Measurements from ENCODE around the gene HIGD2A. TPM values are rescaled to one million over a fixed set of nuclear protein-coding genes. Genes with fewer than 3 reads are reported as not detected.

Gene HIGD2A
- total and polyA plus RNA-seq, 9 of the 15 experiments (the other 6 are each of a cell fraction or from before 2014, with no cell fraction given), result 94.7 to 264 (median 163) TPM

DNA sequence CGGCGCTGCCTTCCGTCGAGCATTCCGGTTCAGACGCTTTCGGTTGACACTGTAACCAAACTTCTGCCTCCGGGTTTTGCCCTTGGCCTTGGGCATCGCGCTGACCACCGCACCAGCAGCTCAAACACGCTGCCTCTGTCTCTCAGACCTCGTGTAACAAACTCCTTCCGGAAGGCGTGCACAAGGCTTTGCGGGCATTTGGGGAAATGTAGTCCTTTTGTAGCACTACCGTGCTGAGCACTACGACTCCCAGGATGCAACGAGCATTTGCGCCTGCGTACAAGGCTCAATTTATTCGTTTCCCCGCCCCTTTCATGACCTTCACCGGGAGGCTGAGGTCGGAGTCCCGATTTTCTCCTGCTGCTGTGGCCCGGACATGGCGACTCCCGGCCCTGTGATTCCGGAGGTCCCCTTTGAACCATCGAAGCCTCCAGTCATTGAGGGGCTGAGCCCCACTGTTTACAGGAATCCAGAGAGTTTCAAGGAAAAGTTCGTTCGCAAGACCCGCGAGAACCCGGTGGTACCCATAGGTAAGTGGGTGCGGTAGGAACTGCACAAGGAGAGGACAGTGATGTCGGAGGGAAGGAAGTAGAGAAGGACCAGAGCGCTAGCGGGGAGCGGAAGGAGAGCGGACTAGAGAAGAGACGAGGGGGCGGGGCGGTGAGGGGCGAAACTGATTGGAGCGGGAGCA lies at the start of gene HIGD2A, which contains the start of gene NOP16 (continued):
- TF ChIP-seq TEAD4 (IDR thresholded peaks at IDR 0.05; ENCODE audit: low read length), result peak; percentile 15; the same call in 1 of the 2 replicates
- TF ChIP-seq TEAD4 (CRISPR knock-in tag; IDR thresholded peaks at IDR 0.05; ENCODE audit: borderline replicate concordance), result no peak
- TF ChIP-seq CCNT2 (IDR thresholded peaks at IDR 0.05; ENCODE audit: borderline replicate concordance, extremely low read depth, insufficient read length, low read depth, low read length), result no peak
- no peak; the same call in 1 of the 2 replicates for TF ChIP-seq ZBTB17 (CRISPR knock-in tag; IDR thresholded peaks at IDR 0.05)
- TF ChIP-seq, protein P1, sequence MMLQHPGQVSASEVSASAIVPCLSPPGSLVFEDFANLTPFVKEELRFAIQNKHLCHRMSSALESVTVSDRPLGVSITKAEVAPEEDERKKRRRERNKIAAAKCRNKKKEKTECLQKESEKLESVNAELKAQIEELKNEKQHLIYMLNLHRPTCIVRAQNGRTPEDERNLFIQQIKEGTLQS (IDR thresholded peaks at IDR 0.05), result no peak
- TF ChIP-seq, protein P1 (CRISPR knock-in tag; conservative IDR thresholded peaks at IDR 0.05), result peak; percentile 89
- peak; percentile 97 for TF ChIP-seq NR1H2 (CRISPR knock-in tag; IDR thresholded peaks at IDR 0.05)
- TF ChIP-seq JUN (IDR thresholded peaks at IDR 0.05; ENCODE audit: borderline replicate concordance, low read depth, low read length), result peak; percentile 71
- peak; percentile 12; the same call in 1 of the 2 replicates for TF ChIP-seq JUN (CRISPR knock-in tag; IDR thresholded peaks at IDR 0.05; ENCODE audit: borderline replicate concordance)
- TF ChIP-seq ILK (tag; IDR thresholded peaks at IDR 0.05; ENCODE audit: borderline replicate concordance, low read depth), result no peak
- no peak for TF ChIP-seq ZNF780A (CRISPR knock-in tag; IDR thresholded peaks at IDR 0.05)
- TF ChIP-seq, protein P2, sequence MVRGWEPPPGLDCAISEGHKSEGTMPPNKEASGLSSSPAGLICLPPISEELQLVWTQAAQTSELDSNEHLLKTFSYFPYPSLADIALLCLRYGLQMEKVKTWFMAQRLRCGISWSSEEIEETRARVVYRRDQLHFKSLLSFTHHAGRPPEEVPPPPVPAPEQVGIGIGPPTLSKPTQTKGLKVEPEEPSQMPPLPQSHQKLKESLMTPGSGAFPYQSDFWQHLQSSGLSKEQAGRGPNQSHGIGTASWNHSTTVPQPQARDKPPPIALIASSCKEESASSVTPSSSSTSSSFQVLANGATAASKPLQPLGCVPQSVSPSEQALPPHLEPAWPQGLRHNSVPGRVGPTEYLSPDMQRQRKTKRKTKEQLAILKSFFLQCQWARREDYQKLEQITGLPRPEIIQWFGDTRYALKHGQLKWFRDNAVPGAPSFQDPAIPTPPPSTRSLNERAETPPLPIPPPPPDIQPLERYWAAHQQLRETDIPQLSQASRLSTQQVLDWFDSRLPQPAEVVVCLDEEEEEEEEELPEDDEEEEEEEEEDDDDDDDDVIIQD (CRISPR knock-in tag; IDR thresholded peaks at IDR 0.05), result no peak
- TF ChIP-seq CXXC5 (CRISPR knock-in tag; IDR thresholded peaks at IDR 0.05), result peak; percentile 77
- TF ChIP-seq LEF1 (IDR thresholded peaks at IDR 0.05), result peak; percentile 80
- TF ChIP-seq RBBP5 (IDR thresholded peaks at IDR 0.05; ENCODE audit: borderline replicate concordance, insufficient read depth, low read length, poor library complexity, severe bottlenecking), result peak; percentile 83
- TF ChIP-seq ZBTB8A (IDR thresholded peaks at IDR 0.05; ENCODE audit: partially characterized antibody), result no peak
- 0 out of 2 replicates have a peak, but pooled peaks have one; percentile 1 for TF ChIP-seq NFE2 (IDR thresholded peaks at IDR 0.05; ENCODE audit: low read depth)
- TF ChIP-seq FOSL1 (tag; conservative IDR thresholded peaks at IDR 0.05), result 0 out of 2 replicates have a peak, but pooled peaks have one; percentile 41
- TF ChIP-seq, protein P3, sequence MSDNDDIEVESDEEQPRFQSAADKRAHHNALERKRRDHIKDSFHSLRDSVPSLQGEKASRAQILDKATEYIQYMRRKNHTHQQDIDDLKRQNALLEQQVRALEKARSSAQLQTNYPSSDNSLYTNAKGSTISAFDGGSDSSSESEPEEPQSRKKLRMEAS (CRISPR knock-in tag; IDR thresholded peaks at IDR 0.05), result peak; percentile 99
- no peak for TF ChIP-seq ZNF146 (CRISPR knock-in tag; IDR thresholded peaks at IDR 0.05; ENCODE audit: unreplicated experiment)
- TF ChIP-seq ZNF354B (CRISPR knock-in tag; IDR thresholded peaks at IDR 0.05), result no peak
- TF ChIP-seq ATF7 (IDR thresholded peaks at IDR 0.05), result peak; percentile 83
- TF ChIP-seq, protein P4, sequence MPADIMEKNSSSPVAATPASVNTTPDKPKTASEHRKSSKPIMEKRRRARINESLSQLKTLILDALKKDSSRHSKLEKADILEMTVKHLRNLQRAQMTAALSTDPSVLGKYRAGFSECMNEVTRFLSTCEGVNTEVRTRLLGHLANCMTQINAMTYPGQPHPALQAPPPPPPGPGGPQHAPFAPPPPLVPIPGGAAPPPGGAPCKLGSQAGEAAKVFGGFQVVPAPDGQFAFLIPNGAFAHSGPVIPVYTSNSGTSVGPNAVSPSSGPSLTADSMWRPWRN (IDR thresholded peaks at IDR 0.05; ENCODE audit: low read depth), result no peak
- 0 out of 2 replicates have a peak, but pooled peaks have one; percentile 30 for TF ChIP-seq TCF3 (CRISPR knock-in tag; IDR thresholded peaks at IDR 0.05)
- TF ChIP-seq IRF2 (CRISPR knock-in tag; IDR thresholded peaks at IDR 0.05), result no peak
- TF ChIP-seq MIER1 (IDR thresholded peaks at IDR 0.05; ENCODE audit: low read depth), result peak; percentile 74; the same call in 1 of the 2 replicates
- TF ChIP-seq PRMT5 (CRISPR knock-in tag; IDR thresholded peaks at IDR 0.05), result no peak
